ENCODE results near the gene KRT76. TPM values are rescaled to one million over a fixed set of nuclear protein-coding genes. Genes with fewer than 3 reads are reported as not detected.

The KRT76 gene
- total RNA-seq, 4 donors from 2014 or later: not detected

DNA sequence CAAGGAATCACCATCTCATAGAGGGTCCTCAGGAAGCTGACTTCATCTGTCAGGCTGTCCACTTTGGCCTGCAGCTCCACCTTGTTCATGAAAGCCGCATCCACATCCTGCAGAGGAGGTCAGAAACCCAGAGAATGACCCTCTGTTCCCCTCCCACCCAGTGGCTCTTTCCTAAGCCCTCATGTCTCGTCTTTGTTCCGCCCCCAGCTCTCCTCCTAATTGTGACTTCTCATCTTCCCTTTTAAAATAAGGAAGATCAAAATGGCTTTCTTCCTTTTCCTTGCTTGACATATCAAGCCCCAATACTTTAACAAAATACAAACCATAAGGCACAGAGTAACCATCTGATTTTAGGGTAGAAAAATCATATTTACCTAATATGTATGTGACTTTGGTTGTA lies 4.4 kb downstream of the KRT76 start:
- TF ChIP-seq, protein P1, sequence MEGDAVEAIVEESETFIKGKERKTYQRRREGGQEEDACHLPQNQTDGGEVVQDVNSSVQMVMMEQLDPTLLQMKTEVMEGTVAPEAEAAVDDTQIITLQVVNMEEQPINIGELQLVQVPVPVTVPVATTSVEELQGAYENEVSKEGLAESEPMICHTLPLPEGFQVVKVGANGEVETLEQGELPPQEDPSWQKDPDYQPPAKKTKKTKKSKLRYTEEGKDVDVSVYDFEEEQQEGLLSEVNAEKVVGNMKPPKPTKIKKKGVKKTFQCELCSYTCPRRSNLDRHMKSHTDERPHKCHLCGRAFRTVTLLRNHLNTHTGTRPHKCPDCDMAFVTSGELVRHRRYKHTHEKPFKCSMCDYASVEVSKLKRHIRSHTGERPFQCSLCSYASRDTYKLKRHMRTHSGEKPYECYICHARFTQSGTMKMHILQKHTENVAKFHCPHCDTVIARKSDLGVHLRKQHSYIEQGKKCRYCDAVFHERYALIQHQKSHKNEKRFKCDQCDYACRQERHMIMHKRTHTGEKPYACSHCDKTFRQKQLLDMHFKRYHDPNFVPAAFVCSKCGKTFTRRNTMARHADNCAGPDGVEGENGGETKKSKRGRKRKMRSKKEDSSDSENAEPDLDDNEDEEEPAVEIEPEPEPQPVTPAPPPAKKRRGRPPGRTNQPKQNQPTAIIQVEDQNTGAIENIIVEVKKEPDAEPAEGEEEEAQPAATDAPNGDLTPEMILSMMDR (IDR thresholded peaks at IDR 0.05; ENCODE audit: low read depth): no peak

DNA sequence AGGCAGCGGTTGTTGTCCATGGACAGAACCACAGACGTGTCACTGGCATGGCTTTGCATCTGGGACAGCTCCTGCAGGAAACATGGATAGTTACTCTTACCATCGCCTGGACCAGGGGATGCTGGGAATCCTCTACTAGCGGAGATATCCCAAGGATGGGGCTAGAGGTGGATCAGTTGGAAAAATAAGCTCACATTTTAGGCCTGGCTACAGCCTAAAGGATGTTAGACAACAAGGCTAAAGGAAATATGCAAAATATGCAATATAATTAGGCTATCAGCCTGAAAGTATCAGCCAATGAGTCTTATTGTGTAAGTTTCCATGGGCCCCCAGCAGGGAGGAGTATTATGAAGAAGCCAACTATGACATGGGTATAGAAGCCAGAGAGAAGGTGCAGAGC lies 5.0 kb downstream of the KRT76 start:
- TF ChIP-seq, protein P1 (IDR thresholded peaks at IDR 0.05; ENCODE audit: low read depth): no peak

- TF ChIP-seq, protein P1 (IDR thresholded peaks at IDR 0.05; ENCODE audit: low read depth): no peak
Measured at GRCh38 chr12:52771505-52771904, 5.6 kb downstream of the KRT76 start.

DNA sequence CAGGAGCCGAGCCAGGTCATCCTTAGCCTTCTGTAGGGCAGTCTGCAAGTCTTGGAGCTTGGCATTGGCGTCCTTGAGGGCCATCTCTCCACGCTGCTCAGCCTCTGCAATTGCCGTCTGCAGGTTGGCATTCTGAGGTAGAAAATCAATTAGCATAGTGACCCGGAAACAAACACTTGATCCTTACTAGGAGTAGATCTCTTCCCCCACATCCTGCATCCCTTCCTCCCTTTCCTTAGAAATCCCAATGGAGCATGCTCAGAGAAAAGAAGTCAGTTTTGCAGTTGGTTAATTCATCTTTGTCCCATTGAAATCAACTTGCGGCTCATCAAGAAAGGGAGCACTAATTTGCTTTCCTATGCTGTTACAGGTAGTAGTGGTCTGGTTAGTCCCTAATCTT lies 6.1 kb downstream of the KRT76 start:
- TF ChIP-seq, protein P1 (IDR thresholded peaks at IDR 0.05; ENCODE audit: low read depth): no peak

DNA sequence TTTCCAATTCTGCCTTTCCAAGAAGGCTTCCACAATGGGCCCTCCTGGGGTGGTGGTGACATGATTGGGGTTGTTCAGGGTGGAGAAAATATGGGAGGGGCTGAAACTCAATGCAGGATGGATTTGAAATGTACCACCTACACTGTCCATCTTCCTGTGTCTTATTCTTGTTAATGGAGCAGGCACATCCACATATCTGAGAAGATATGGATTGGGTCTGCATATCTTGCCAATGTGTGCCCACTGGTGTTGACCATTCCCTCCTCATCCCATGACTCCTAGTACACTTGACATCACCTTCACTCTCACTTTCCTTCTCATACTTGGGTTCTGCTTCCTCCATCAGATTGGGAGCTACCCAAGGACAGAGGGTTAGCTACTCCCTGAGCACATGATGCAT lies 7.2 kb downstream of the KRT76 start:
- TF ChIP-seq, protein P1 (IDR thresholded peaks at IDR 0.05; ENCODE audit: low read depth): no peak

GRCh38 chr12:52769354-52769753 lies 7.8 kb downstream of the KRT76 start:
- TF ChIP-seq, protein P1 (IDR thresholded peaks at IDR 0.05; ENCODE audit: low read depth): no peak

GRCh38 chr12:52768479-52769200 lies 8.5 kb downstream of the KRT76 start:
- TF ChIP-seq, protein P1 (IDR thresholded peaks at IDR 0.05; ENCODE audit: low read depth): no peak
